Stimulated activated CD4-positive, alpha-beta T cell treated with anti-CD3 and anti-CD28 coated beads, Interleukin-12 subunit alpha, Interleukin-12 subunit beta, amount 100 ng/mL, for 48 hours (primary cell): ENCODE results near the gene CACNA1A.
"Not testable (repeated sequence)": the region's sequence is repeated elsewhere in the genome, so short reads cannot be mapped to it uniquely, and the experiment has no call there.

ENCODE experiments used
- DNase-seq, 3 donors: peaks; one replicate each; pipeline ENCODE4 v3.0.0-alpha.2; 2020; ENCODE audit warnings: low read depth in 2 of 3, low spot score in 1 of 3

Gene CACNA1A

GRCh38 chr19:13427273-13428051, 78.8 kb downstream of the CACNA1A start:
- DNase-seq = no peak

GRCh38 chr19:13425875-13426274, 80.4 kb downstream of the CACNA1A start:
- DNase-seq = not testable (repeated sequence)

- no peak for DNase-seq
These were observed 81.1 kb downstream of the CACNA1A start for GRCh38 chr19:13425151-13425550.

- DNase-seq = no peak
These were observed 85.5 kb downstream of the CACNA1A start for GRCh38 chr19:13420780-13421179.

GRCh38 chr19:13417054-13417453, 89.2 kb downstream of the CACNA1A start:
- DNase-seq = no peak

- DNase-seq = no peak
These were observed 94.4 kb downstream of the CACNA1A start for GRCh38 chr19:13411899-13412298.

GRCh38 chr19:13410946-13411345, 95.3 kb downstream of the CACNA1A start:
- DNase-seq = no peak

GRCh38 chr19:13408889-13409518, 97.3 kb downstream of the CACNA1A start:
- DNase-seq = no peak

GRCh38 chr19:13404236-13404635, 102.0 kb downstream of the CACNA1A start:
- DNase-seq = no peak

- no peak for DNase-seq
These were observed 104.9 kb downstream of the CACNA1A start for GRCh38 chr19:13401388-13401787.

GRCh38 chr19:13400296-13400695, 106.0 kb downstream of the CACNA1A start:
- DNase-seq = no peak

- DNase-seq = no peak
These were observed 106.5 kb downstream of the CACNA1A start for GRCh38 chr19:13399746-13400145.

GRCh38 chr19:13398780-13399726, 107.2 kb downstream of the CACNA1A start:
- DNase-seq = no peak

GRCh38 chr19:13398182-13398581, 108.1 kb downstream of the CACNA1A start:
- DNase-seq = no peak

GRCh38 chr19:13396250-13397080, 109.8 kb downstream of the CACNA1A start:
- DNase-seq = no peak

- no peak for DNase-seq
These were observed 123.7 kb downstream of the CACNA1A start for GRCh38 chr19:13382633-13382938.

- DNase-seq = no peak
These were observed 124.2 kb downstream of the CACNA1A start for GRCh38 chr19:13381827-13382632.

- no peak for DNase-seq
These were observed 129.7 kb downstream of the CACNA1A start for GRCh38 chr19:13376537-13376936.

GRCh38 chr19:13373599-13373998, 132.7 kb downstream of the CACNA1A start:
- no peak for DNase-seq

GRCh38 chr19:13370948-13371347, 135.3 kb downstream of the CACNA1A start:
- no peak for DNase-seq
